ENCODE data around the gene SEMA4F.

The SEMA4F gene

DNA sequence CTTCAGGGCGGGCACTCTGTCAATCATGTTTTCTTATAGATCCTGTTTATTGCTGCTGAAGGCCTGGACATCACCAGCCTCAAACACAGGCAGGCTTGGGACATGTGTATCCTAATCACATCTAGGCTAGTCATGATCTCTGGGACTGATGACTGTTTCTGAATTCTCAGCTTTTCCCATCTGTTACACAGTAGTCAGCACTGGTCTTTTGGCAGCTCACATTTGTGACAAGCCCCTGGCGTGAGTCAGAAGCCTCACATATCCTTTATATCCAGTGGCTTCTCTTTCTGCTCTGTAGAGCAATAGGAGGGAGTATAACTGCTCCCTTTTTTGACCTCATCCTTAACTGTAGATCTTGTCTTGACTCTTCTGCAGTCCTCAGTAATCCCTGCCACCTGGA is 4.5 kb downstream of the SEMA4F start:
- DNase-seq (ENCODE audit: low read depth, low spot score) = no peak

DNA sequence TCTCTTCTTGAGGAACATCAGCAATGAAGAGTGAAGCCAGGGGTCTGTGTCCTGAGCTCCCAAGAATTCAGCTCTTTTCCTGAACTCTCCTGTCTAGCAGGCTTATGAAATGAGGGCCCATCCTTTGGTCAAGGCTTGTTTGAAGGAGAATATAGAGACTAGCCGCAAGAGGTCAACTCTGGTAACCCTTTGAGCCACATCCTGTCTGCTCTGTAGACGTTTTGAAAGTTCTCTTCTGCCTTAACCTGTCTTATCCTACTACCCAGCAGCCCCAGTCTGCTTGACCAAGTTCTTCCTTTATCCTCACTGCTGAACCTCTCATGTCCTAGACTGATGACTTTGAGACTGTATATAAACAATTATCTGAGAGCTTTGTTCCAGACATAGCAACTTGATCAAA is 5.4 kb downstream of the SEMA4F start:
- no peak for DNase-seq (ENCODE audit: low read depth, low spot score)

DNA sequence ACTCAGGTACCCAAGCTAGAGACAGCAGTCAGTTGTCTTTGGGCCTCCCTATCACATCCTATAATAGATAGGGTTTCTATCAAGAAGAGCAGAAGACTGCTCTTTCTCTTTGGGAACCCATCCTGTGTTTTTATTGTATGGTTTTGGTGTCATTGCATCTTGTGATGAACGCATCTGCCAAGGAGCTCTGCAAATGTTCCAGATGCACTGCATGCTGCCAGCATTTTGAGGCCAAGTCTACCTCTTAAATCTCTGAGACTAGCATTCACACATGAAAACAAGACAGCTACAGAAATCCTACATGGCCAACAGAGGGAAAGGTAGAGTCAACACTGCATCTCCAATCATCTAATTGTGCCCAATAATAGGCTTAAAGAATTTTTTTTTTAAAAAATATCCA is 14.0 kb downstream of the SEMA4F start:
- DNase-seq (ENCODE audit: low read depth, low spot score) = no peak

DNA sequence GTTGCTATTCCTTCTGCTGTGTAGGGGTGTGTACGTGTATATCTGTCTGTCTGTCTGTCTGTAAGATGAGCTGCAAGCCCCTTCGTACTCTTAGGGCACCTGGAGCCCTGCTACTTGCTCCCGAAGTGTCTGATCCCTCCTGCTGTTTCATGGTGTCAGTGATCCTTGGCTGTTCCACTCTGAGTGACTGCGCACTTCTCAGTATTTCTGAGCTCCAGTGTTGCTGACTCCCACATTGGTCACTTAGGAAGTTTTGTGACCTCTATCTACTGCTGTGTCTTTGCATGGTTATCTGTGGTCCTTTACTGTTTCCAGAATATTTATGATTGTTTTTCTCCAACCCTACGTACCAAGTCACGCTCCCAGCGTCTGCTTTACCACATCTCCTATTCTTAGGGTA is 16.2 kb downstream of the SEMA4F start:
- DNase-seq (ENCODE audit: low read depth, low spot score) = no peak

DNA sequence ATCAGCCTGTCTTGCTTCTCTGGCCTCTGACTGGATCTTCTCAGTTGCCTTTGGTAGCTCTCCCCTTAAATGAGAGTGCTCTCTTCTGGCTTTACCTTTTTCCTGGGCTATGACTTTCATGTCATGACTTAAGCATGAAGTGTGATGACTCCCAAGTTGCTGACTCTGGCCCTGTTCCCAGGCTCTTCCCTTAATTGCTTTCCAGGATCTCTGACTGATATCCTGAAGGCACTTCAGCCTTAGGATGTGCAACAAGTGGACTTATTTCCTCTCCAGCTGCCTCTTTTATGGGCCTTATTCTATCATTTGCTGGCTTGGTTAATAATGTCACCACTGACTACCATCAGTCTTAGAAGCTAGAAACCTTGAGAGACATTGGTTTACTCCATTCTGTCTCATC is 17.4 kb downstream of the SEMA4F start:
- no peak for DNase-seq (ENCODE audit: low read depth, low spot score)

DNA sequence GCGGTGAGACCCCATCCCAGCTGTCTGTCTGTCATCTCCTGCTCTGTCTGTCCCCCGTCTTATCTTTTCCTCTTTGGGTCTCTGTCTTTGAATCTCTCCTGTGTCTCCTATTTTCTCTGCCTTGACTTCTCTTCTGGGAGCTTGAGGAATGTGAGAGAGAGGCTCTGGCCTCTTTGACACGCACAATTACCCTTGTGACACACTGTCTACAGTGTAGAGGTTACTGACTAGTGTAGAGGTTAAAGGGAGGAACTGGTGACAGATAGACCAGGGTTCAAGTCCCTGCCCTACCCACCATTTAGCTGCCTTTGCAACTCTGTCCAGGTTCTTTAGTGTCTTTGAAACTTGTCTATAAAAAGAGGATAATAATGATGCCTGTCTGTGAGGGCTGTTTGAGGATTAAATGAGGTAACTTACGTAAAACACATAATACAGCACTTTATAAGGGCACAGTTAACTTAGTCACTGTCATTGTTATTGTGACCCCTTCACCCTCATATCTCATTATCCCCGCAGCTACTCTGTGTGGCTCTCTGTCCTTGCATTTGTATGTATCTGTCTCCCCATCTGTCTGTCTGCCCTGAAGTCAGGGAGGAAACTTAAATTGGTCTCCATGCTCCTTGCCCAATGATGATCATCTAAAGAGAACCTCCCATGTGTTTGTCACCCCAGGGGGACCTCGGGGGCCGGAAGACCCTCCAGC is 19.9 kb downstream of the SEMA4F start:
- DNase-seq (ENCODE audit: low read depth, low spot score) = no peak

DNA sequence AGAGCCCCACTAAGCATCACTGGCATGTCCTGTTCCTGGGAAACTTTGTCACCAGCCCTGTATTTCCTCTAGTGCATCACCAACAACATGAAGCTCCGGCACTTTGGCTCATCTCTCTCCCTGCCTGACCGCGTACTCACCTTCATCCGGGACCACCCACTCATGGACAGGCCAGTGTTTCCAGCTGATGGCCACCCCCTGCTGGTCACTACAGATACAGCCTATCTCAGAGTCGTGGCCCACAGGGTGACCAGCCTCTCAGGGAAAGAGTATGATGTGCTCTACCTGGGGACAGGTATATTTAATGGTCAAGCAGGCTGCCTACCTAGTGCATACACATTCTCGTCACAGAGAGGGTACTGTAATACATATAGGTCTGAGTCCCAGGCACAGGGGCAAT is 21.0 kb downstream of the SEMA4F start:
- DNase-seq (ENCODE audit: low read depth, low spot score) = no peak

DNA sequence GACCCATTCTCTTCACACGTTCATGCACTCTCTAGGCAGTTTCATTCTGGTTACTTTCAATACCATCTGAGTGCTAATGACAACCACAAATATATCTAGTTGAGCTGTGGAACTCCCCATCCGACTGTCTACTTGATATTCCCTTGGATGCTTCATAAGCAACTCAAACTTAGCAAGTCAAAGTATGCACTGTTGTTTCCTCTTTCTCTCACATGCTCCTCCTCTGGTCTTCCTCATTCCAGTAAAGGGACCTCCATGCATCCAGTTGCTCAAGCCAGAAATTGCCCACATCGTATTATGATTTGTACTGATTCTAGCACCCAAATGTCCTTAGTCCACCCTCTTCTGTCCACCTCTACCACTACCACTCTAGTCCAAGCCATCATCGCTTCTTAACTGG is 22.3 kb downstream of the SEMA4F start:
- no peak for DNase-seq (ENCODE audit: low read depth, low spot score)

DNA sequence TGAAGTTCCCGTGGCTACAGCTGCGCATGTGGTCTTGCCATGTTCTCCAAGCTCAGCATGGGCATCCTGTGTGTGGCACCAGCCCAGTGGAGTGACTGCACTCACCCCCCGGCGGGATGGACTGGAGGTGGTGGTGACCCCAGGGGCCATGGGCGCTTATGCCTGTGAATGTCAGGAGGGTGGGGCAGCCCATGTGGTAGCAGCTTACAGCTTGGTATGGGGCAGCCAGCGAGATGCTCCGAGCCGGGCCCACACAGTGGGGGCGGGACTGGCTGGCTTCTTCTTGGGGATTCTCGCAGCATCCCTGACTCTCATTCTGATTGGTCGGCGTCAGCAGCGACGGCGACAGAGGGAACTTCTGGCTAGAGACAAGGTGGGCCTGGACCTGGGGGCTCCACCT is 25.6 kb downstream of the SEMA4F start:
- no peak for DNase-seq (ENCODE audit: low read depth, low spot score)

DNA sequence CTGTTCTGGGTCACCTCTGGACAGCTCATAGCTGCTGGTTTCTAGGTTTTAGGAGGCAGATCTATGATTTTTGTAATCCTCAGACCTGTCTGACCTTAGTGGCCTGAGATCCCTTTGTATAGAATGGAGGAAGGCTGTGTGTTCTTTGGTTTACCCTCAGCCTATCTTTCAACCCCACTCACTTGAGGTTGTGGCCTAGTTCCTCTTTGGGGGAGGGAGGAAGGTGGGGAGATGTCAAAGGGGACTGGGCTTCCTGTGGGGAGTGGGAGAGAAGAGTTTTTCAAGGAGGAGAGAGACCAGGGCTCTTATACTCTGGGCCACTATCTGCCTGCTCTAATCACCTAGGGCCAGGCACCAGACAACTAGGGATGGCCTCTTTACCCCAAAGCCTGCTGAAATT is 28.5 kb downstream of the SEMA4F start:
- DNase-seq (ENCODE audit: low read depth, low spot score) = no peak

DNA sequence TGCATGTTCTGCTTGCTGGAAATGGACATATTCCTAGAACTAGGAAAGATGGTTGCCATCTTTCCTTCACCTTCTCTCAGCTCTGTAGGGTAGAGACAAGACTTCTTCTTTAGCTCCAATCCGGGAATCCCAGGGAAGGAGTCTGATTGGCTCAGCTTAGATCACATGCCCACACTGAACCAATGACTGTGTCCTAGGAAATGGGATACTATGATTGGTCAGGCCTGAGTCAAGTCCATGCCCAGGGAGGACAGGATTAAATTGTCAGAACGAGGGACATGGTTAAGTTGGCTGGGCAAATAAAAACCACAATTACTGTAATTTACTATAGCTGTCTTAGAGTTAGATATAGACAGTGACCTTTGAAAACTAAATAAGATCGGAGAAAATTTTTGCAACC is 31.4 kb downstream of the SEMA4F start:
- no peak for DNase-seq (ENCODE audit: low read depth, low spot score)

DNA sequence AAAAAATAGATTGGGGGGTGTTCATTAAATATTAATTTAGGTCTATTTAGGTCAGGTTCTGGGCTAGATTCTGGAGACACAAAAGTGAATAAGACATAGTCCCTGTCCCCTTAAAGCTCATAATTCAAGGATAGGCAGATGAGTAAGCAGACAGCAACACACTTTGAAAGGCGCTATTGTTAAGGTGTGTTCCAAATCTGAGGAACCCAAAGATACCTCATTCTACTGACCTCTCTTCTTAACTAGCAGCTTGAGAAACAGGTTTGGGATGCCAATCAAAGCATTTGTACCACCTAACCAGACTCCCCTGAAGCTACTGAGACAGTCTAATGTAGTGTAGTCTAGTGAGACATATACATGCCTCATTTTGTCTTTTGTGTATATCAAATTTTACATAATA is 34.8 kb downstream of the SEMA4F start:
- no peak for DNase-seq (ENCODE audit: low read depth, low spot score)

DNA sequence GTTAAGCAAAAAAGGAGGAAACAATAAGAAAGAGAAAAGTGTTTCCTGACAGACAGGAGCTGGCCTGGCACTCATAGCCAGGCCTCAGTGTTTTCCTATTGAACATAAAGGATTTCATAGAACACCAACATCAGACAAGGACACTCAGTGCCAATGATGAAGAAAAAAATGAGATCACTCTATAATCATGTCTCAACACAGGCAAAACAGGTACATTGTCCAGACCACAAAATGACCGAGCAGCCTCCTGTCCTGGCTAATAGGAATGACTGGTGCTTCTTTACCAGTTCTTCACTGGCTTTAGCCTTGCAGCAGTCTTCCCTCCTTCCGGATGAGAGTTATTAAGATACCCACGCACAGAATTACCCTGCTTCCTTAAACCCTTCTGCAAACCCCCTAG is 35.6 kb downstream of the SEMA4F start:
- no peak for DNase-seq (ENCODE audit: low read depth, low spot score)

DNA sequence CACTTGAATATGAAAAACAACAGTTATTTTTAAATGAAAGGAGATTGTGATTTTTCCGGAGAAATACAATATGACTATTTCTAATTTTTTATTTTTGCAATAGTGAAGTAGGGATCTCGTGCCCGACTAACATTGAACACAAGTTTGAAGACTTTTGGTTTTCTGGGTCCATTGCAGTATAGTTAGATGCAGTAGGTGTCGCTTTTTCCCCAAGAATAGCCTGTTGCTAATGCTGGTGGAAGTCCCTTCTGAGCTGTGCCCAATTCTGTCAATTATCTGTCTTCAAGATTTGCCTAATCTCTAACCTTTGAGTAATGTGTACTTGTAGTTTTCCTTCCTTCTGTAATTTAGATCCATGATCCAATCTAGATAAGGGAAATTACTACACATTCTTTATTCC is 36.5 kb downstream of the SEMA4F start:
- peak; percentile 23 for DNase-seq (ENCODE audit: low read depth, low spot score)

DNA sequence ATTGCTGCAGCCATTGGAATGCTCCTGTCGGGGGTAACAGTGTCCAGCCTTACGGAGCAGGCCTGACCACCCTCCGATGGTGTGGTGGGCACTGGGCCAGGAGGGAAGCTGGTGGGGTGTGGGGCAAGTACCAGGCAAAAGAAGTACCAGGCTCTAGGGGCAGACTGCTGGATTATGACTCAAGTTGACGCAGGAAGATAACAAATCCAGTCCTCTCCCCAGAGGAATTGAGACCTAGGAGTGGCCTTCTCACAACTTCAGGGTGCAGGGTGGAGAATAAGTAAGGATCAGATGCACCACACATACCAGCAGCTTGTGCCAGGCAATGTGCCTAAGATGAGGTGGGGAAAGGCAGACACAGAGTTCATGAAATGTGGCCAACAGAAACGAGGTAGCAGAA is 37.9 kb downstream of the SEMA4F start:
- no peak for DNase-seq (ENCODE audit: low read depth, low spot score)

DNA sequence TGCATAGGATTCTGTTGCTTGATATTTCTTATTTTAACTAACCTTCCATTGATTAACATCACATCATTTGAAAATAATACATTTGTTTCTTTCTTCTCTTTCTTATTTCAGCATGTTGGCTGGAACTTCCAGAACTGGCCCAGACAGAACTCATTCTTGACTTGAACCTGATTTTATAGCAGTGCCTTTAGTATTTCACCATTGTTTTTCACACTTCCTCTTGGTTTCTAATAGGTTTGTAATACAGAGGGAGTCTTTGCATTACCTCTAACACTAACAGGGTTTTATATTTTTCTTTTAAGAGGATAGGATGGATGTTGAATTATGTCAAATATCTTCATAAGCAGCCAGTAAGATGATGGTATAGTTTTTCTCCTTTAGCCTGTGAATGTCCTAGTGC is 39.2 kb downstream of the SEMA4F start:
- no peak for DNase-seq (ENCODE audit: low read depth, low spot score)

DNA sequence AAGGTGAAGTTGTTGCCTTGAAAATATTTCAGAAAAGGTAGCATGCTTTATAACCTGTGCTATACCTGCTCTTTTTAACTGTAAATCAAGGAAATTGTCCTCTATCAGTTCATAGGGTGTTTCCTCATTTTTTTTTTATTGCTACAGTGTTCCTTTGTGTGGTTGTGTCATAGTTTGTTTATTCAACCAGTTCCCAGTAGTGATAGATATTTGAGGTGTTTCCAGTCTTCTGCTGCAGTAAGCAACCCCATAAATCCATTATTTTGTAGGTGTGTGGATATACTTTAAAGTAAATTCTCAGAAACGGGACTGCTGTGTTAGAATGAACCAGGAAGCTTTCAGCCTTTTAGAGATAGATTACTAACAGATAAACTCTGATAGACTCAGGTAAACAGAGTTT is 39.6 kb downstream of the SEMA4F start:
- no peak for DNase-seq (ENCODE audit: low read depth, low spot score)

DNA sequence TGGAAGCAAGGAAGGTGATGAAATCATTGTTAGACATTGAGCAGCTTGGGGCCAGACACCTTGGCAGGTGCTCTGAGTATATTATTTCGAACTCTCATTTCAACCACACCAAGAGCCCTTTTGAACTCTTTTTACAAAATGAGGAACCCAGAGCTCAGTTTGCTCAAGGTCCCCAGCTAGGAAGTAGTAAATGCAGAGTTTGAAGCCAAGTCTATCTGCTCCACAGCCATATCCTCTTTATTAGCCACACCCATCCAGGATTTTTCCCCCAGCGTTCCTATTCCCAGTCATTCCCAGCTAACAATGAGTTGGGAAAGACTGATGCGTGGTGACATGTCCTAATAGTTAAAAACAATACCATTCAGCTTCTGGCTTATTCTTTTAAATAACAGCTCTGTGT is 40.2 kb downstream of the SEMA4F start:
- DNase-seq (ENCODE audit: low read depth, low spot score) = no peak

DNA sequence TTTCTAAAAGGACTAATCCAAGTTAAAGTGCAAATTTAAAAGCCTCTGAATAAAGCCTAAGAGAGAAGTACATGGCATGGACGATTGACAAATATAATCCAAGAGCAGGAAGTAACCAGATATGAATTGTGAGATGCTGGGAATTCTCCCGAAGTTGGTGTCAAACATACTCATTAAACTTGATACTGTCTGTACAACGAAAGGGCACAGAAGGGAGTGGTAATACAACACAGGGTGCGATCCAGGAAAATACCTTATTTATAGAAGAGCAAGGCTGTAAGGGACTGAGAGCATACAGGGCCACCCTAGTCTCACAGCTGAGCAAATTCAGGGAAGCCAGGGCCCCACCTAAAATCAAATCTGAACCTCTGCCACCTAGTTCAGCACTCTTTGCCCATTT is 41.6 kb downstream of the SEMA4F start:
- DNase-seq (ENCODE audit: low read depth, low spot score) = no peak

DNA sequence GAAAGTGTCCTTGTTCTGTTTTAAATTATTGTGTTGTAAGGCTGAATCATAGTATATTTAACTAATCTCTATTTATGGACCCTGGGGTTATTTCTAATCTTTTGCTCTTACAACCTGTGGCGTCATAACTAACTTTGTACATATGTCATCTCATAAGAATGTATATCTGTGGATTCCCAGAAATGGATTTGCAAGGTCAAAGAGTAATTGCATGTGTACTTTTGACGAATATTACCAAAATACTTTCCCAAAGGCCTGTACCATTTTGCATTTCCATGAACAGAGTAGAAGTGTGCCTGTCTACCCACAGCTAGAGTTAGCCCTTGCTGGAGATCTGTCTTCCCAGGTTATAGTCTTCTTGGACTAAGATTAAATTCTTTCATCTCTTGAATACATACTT is 42.8 kb downstream of the SEMA4F start:
- no peak for DNase-seq (ENCODE audit: low read depth, low spot score)

DNA sequence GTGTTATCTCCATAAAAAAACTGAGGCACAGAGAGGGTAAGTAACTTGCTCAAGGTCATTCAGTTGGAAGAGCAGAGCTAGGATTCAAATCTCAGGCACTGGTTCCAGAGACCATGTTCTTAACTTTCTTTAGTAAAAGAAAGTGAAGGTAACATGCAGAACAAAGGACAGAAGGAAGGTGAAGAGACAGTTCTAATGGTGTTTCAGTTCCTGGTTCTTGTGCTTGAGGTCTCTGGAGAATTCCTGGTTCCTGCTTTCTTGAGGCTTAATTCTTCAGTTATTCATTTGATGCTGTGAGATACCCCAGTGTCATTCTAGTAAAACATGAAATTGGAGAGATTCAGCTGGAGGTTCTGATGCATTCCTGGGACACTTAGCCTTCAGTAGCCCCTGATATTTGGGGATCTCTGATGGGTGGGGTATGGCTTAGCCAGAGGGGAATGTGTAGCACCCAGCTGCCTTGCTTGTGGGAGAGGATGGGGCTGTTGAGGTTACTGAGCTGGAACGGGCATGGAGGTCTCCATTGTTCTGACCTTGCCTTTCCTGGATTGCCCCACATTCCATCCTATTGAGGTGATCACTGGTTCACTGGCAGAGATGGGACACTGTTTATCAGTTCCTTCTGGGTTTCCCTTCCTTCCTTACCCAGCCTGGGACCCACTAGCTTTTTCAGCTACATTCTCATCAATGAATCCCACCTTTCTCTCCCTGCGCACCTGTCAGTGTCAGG is 46.8 kb downstream of the SEMA4F start:
- DNase-seq (ENCODE audit: low read depth, low spot score) = no peak

DNA sequence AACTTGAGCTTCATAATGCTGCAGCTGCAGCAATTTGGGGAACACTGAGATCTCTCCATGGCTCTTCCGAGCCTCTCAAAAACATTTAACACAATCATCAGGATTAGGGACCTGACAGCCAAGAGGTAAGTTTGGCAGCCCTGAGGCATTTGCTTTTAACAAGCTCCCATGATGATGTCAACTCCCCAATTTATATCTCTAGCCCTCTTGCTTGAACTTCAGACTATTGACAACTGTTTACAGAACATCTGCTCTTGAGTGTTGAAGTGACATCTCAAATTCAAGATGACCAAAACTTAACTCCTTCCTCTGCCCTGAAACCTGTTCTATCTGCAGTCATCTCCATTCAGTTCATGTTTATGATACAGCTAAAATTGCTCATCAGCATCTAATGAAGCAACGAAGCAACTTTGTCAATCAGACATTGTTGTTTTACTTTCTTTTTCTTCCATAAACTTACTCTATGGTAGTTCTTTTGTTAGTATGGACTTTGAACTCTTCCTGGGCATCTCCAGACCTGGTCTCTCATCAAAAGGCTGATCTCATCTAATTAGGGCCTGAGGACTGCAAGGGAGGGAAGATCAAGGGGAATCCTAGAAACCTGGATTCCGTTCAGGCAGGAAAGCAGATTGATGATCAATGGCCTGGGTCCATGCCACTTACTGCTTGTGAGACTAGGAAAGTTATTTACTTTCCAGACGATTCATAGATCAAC is 48.1 kb downstream of the SEMA4F start:
- DNase-seq (ENCODE audit: low read depth, low spot score) = no peak

DNA sequence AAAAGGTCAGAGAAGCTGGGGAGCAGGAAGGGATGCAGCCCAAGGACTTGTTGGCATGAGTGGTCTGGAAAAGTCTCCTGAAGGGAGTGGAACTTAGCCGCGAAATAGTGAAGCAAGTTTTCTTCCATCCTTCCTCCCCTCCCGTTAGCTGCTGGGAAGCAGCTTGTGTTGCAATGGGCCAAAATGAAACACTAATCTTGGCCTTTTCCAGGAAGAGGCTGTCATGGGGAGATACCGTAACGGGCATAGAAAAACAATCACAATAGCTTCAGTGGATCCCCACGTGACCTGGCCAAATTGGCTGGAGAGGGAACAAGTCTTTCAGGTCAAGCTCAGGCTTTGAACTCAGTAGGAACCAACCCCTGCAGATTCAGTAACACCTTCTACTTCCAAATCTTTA is 49.3 kb downstream of the SEMA4F start:
- no peak for DNase-seq (ENCODE audit: low read depth, low spot score)

Data from smooth muscle cell of the brain vasculature (primary cell).